Measurements from ENCODE around the gene DDRGK1.

The DDRGK1 gene

GRCh38 chr20:3227936-3228749 is 23.7 kb upstream of the DDRGK1 start:
- no peak for TF ChIP-seq SIN3A (IDR thresholded peaks at IDR 0.05; ENCODE audit: borderline replicate concordance, insufficient read depth, low read length)
- TF ChIP-seq FOXP2 (optimal IDR thresholded peaks at IDR 0.05; ENCODE audit: borderline replicate concordance, extremely low read depth, extremely low read length, insufficient read depth), result no peak
- no peak for TF ChIP-seq POLR2AphosphoS5 (IDR thresholded peaks at IDR 0.05; ENCODE audit: low read depth, low read length)
- no peak for TF ChIP-seq TAF1 (IDR thresholded peaks at IDR 0.05; ENCODE audit: borderline replicate concordance, insufficient read depth, low read length)
- TF ChIP-seq REST (IDR thresholded peaks at IDR 0.05; ENCODE audit: insufficient read depth in 1 of 2, low read depth in 2 of 2, low read length in 2 of 2), result no peak

- TF ChIP-seq TAF1 (IDR thresholded peaks at IDR 0.05; ENCODE audit: borderline replicate concordance, insufficient read depth, low read length) (no peak), FOXP2 (optimal IDR thresholded peaks at IDR 0.05; ENCODE audit: borderline replicate concordance, extremely low read depth, extremely low read length, insufficient read depth) (no peak), SIN3A (IDR thresholded peaks at IDR 0.05; ENCODE audit: borderline replicate concordance, insufficient read depth, low read length) (no peak), POLR2AphosphoS5 (IDR thresholded peaks at IDR 0.05; ENCODE audit: low read depth, low read length) (no peak), REST (IDR thresholded peaks at IDR 0.05; ENCODE audit: insufficient read depth in 1 of 2, low read depth in 2 of 2, low read length in 2 of 2) (no peak)
Observed at GRCh38 chr20:3227506-3227905, 23.0 kb upstream of the DDRGK1 start.

- TF ChIP-seq REST (IDR thresholded peaks at IDR 0.05; ENCODE audit: insufficient read depth in 1 of 2, low read depth in 2 of 2, low read length in 2 of 2) (no peak), TAF1 (IDR thresholded peaks at IDR 0.05; ENCODE audit: borderline replicate concordance, insufficient read depth, low read length) (no peak), POLR2AphosphoS5 (IDR thresholded peaks at IDR 0.05; ENCODE audit: low read depth, low read length) (no peak), SIN3A (IDR thresholded peaks at IDR 0.05; ENCODE audit: borderline replicate concordance, insufficient read depth, low read length) (no peak), FOXP2 (optimal IDR thresholded peaks at IDR 0.05; ENCODE audit: borderline replicate concordance, extremely low read depth, extremely low read length, insufficient read depth) (no peak)
Observed at GRCh38 chr20:3226864-3227263, 22.4 kb upstream of the DDRGK1 start.

GRCh38 chr20:3226093-3226492 is 21.6 kb upstream of the DDRGK1 start:
- no peak for TF ChIP-seq POLR2AphosphoS5 (IDR thresholded peaks at IDR 0.05; ENCODE audit: low read depth, low read length)
- no peak for TF ChIP-seq SIN3A (IDR thresholded peaks at IDR 0.05; ENCODE audit: borderline replicate concordance, insufficient read depth, low read length)
- no peak for TF ChIP-seq REST (IDR thresholded peaks at IDR 0.05; ENCODE audit: insufficient read depth in 1 of 2, low read depth in 2 of 2, low read length in 2 of 2)
- TF ChIP-seq FOXP2 (optimal IDR thresholded peaks at IDR 0.05; ENCODE audit: borderline replicate concordance, extremely low read depth, extremely low read length, insufficient read depth), result no peak
- no peak for TF ChIP-seq TAF1 (IDR thresholded peaks at IDR 0.05; ENCODE audit: borderline replicate concordance, insufficient read depth, low read length)

Measured in PFSK-1 (cell line).